HG03135 (cell line): Measurements from ENCODE around the gene C7orf57.
A peak's percentile ranks its signal among the peaks of the same experiment; 100 is the strongest.

Experiments used
- ATAC-seq: cut with Tn5 transposase; IDR thresholded peaks from one replicate; pipeline ENCODE4 v1.9.1; 2021; ENCODE audit warnings: mild to moderate bottlenecking, moderate library complexity; ENCODE audit not compliant: unreplicated experiment

The C7orf57 gene

DNA sequence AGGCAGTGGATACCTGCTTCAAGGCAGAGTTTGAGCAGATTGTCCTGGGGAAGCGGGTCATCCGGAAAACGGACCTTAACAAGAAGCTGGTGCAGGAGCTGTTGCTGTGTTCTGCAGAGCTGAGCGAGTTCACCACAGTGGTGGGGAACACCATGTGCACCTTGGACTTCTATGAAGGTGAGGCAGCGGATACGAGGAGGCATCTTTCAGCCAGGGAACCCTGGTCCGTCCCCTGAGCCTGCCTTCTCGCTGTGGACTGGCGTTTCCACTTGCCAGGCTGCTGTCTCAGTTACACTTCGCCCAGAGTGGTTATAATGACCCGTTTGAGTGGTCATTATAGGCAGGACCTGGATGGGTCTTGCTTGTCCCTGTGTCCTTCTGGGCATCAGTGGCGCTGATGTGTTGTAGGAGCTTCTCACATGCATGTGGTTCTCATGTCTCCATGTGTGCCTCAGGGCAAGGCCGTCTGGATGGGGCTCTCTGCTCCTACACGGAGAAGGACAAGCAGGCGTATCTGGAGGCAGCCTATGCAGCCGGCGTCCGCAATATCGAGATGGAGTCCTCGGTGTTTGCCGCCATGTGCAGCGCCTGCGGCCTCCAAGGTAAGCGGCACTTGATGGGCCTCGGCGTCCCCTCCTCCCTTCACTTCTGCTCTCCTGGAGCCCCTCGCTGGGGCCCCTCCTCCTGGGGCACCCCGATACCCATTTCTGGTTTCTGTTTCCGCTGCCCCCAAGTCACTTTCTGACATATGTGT, 71.7 kb downstream of the C7orf57 start:
- no peak for ATAC-seq

DNA sequence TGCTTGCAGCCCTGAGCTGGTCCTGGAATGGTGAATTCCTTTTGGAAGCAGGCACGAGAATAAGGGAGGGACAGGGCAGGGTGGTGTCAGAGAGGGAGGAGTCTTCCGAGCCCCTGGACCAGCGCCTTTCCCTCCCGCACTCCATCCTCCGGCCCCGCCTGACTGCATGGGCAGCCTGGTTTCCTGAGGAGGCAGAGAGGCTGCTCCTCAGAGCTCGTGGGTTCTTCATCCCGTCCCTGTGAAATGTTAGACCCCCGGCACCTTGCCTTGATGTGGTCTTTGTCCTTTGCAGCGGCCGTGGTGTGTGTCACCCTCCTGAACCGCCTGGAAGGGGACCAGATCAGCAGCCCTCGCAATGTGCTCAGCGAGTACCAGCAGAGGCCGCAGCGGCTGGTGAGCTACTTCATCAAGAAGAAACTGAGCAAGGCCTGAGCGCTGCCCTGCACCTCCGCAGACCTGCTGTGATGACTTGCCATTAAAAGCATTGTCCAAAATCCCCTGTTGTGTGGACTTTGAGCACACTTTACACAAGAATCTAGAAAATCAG, 72.7 kb downstream of the C7orf57 start:
- ATAC-seq = no peak

DNA sequence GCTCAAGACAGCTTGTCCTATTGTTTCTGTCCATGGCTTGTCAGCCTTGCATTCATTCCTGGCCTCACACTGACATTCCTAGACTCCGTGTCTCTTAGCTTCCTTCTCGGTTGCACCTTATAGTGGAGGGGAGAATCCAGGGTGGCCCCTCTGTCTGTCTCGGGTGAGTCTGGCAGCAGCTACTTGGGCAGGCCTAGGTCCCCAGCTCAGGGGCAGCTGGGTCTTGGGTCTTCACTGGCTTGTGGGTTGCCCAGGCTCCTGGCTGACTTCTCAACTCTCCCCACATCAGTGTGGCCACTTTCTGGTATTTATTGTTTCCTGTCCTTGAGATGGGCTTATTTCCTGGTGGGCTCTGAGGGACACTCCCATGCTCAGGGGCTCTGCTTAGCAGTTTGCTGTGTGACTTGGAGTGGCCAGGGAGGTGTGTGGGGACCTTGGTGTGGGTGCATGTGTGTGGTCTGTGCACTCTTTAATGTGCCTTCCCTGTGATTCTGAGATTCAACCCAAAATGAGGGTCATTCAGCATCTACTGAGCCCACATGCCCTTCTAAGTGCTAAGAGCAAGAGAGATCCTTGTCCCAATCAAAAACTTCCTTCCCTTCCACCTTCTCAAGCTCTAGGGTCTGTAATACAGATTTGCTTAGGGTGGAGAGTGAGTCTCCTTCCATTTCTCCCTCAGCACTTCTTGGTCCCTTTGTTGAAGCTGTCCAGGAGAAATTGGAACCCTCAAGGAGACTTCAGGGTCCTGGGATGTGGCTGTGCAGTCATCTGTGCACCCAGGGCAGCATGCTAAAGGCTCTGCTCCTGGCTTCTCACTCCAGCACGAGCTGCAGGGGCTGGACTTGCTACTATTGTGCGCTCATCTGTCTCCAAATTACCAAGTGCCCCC, 73.9 kb downstream of the C7orf57 start:
- no peak for ATAC-seq

DNA sequence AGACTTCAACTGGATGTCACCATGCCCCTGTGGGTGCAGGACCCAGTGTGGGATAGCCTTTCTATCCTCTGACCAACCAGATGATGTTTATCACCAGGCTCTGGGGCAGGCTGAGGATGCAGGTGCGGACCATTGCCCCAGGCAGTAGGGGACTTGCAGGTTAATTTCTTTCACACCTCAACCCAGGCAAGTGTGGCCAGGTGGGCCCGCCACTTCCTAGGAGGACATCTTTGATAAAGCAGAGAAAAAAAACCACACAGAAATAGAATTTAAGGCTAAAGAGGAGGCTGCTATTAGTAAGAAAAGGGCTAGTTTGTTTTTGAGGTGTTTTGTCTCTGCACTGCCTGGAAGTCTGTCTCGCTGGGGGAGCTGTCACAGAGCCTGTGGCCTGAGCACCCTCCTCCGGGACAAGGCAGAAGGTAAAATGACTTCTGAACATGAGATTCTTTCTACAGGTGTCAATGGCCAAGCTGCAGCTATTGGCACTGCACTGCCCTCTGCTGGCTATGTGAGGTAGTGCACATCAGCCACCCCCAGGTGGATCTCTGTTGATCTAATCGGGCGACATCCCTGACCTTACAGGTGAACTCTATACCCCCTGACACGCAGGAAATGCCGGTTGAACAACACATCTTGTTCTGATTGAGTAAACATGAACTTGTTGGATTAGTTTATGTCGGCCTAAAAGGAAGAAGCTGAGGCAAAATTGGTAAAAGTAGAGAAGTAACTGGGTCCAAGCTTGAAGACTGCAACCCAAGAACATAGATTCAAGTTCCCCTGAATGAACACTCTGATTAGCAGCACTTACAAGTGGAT, 74.7 kb downstream of the C7orf57 start:
- ATAC-seq = peak; percentile 88

DNA sequence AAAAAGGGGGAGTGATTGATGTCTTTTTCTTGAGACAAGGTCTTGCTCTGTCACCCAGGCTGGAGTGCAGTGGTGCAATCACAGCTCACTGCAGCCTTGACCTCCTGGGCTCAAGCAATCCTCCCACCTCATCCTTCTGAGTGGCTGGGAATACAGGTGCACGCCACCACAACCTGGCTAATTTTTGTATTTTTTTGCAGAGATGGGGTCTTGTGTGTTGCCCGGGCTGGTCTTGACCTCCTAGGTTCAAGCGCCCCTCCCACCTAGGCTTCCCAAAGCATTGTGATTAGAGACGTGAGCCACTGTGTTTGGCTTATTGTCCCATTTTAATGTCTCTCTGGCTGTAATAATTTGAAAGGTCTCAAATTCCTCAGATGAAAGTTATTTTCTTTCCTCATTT, 75.5 kb downstream of the C7orf57 start:
- no peak for ATAC-seq
